ELR (cell line): ENCODE measurements around the gene PABPN1.
"Not testable (repeated sequence)": the region's sequence is repeated elsewhere in the genome, so short reads cannot be mapped to it uniquely, and the experiment has no call there.

Experiments
- DNase-seq: peaks from one replicate; pipeline ENCODE4 v3.0.0-alpha.2; 2015; ENCODE audit warnings: low read depth

The PABPN1 gene, protein sequence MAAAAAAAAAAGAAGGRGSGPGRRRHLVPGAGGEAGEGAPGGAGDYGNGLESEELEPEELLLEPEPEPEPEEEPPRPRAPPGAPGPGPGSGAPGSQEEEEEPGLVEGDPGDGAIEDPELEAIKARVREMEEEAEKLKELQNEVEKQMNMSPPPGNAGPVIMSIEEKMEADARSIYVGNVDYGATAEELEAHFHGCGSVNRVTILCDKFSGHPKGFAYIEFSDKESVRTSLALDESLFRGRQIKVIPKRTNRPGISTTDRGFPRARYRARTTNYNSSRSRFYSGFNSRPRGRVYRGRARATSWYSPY

GRCh38 chr14:23320584-23321571, at the start of gene PABPN1:
PABPN1 (plus strand) TSS chr14:23321457; CDS start chr14:23321470, 13 bp downstream.
- DNase-seq, result peak; percentile 100

DNA sequence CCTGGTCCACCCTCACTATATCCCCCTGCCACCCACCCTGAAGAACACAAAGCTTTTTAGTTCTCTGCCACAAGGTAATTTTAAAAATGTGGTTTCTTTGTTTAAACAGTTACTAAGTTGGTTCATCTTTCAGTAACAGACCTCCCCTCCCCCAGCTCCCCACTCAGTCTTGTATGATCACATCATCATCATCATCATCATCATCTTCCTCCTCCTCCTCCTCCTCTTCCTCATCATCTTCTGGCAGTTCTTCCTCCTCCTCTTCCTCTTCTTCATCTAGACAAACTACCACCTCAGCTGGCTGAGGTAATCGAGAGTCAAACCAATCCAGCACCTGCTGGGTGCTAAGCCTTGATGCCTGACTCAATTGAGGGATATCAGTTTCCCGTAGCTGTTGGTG, 45.8 kb upstream of the PABPN1 start:
- DNase-seq, result no peak

- no peak for DNase-seq
Measured at GRCh38 chr14:23277189-23277588, 44.1 kb upstream of the PABPN1 start.

DNA sequence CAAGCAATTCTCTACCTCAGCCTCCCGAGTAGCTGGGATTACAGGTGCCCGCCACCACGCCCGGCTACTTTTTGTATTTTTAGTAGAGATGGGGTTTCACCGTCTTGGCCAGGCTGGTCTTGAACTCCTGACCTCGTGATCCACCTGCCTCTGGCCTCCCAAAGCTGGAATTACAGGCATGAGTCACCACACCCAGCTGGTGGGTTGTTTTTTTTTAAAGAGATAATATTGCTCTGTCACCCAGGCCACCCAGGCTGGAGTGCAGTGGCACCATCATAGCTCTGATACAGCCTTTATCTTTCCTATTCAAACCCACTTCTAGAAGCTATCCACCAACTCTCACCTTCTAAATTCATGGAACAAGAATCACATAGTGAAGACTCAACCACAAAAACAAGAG, 43.3 kb upstream of the PABPN1 start:
- not testable (repeated sequence) for DNase-seq

GRCh38 chr14:23281247-23281646, 40.0 kb upstream of the PABPN1 start:
- no peak for DNase-seq

DNA sequence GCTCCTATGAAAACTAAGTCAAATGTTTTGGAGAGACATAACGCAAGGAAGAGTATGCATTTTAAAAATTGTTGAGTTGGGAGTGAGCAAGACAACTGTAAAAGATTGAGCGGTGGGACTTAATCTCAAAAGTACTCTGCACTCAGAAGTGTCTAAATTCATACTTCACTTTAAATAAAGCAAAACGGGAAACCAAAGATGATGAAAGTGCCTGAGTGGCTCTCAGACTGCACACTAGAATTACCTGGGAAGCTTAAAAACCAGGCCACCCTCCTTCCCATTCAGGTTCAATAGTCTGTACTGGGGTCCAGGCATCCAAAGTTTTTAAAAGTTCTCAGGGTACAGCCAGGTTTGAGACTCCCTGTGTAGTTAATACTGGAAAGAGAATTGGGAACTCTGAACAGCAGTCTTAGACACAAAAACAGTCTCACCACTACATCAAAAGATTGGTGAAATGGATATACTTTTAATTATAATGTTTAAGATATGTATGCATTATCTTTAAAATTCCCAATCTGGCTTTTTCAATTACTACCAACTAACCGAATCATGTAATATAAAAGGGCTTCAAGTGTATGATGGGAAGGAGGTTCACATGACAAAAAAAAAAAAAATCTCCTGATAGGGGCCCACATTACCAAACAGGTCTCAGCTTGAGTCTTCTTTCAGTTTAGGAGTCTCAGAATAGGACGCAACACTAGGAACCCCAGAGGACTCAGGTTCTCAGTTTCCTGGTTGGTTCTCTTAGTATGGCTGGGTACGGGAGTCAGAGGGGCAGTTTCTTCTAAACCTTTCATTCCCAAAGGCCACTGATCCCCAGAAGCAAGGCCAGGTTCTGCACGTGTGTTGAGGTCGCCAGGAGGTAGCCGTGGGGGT, 36.4 kb upstream of the PABPN1 start:
- peak; percentile 35 for DNase-seq

- no peak for DNase-seq
Measured at GRCh38 chr14:23285530-23286019, 35.7 kb upstream of the PABPN1 start.

GRCh38 chr14:23286020-23286901, 35.0 kb upstream of the PABPN1 start, which contains the start of gene HOMEZ:
HOMEZ (minus strand) TSS chr14:23286132; CDS start chr14:23285952, 180 bp downstream.
- peak; percentile 98 for DNase-seq

- DNase-seq, result no peak
Measured at GRCh38 chr14:23286902-23287479, 34.3 kb upstream of the PABPN1 start.

DNA sequence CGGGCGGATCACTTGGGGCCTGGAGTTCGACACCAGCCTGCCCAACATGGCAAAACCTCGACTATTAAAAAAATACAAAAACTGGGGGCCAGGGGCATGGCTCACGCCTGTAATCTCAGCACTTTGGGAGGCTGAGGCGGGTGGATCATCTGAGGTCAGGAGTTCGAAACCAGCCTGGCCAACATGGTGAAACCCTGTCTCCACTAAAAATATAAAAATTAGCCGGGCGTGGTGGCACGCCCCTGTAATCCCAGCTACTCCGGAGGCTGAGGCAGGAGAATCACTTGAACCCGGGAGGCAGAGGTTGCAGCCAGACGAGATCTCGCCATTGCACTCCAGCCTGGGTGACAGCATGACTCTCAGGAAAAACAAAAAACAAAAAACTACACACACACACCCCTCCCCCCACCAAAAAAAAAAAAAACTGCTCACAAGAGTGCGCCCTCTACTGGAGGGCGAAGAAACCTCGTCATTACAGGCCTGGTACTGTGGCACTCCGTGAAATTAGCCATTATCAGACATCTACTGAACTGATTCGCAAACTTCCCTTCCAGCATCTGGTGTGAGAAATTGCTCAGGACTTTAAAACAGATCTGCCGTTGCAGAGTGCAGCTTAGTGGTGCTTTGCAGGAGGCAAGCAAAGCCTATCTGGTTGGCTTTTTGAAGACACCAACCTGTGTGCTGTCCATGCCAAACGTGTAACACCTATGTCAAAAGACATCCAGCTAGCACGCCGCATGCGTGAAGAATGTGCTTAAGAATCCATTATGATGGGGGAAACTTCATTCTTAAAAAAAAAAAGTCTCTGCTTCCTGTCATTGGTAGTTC, 26.3 kb upstream of the PABPN1 start:
- peak; percentile 64 for DNase-seq

DNA sequence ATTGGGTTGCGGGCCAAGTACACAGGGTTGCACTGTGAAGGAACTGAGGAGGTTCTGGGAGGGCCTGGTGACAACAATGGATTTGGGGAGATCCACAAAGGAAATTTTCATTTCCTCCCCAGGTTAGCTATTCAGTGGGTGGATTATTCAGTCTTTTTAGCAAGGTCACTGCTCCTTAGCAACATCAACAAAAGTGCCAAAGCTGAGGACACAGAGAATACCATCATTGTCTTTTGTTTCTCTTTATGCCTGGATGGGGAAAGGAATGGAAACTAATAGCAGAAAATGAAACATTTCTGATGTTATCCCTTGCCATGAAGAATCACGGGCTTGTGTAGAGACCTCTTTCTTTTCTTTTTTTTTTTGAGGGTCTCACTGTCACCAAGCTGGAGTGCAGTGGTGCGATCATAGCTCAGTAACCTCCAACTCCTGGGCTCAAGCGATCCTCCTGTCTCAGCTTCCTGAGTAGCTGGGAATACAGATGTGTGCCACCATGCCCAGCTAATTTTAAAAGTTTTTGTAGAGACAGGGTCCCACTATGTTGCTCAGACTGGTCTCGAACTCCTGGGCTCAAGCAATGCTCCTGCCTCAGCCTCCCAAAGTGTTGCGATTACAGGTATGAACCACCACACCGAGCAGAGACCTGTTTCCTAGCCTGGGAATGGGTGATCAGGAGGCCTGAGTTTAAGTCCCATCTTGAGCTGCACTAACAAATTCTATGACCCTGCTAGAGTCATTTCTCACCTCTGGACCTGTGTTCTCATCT, 25.1 kb upstream of the PABPN1 start:
- DNase-seq, result no peak

GRCh38 chr14:23297096-23297495, 24.2 kb upstream of the PABPN1 start:
- no peak for DNase-seq

GRCh38 chr14:23297611-23298277, 23.5 kb upstream of the PABPN1 start:
- no peak for DNase-seq

GRCh38 chr14:23299211-23299957, 21.9 kb upstream of the PABPN1 start:
- peak; percentile 68 for DNase-seq

- DNase-seq, result no peak
Measured at GRCh38 chr14:23299986-23300686, 21.1 kb upstream of the PABPN1 start.

DNA sequence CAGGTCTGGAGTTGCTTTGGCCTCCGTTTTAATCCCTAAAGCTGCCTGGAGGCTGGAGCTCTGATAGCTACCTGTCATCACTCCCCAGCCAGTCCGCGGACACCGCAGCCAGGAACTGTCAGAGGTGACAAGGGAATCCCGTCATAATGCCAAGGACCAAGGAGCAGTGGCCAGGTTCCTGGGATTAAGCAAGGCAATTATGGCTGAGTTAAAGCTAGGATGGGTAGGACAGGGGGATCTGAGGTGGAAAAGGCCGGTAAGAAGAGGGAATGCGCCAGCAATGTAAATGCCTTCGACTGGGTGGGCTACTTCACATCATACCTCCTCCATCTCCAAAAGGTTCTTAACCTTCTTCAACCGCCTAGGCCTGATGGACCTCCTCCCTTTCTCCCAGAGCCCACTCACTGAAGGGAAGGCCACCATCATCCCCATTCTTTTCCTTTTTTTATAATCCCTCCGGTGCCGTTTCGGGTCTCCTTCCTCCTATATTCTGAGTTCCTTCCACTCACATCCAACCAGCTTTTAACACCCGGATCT, 20.5 kb upstream of the PABPN1 start:
- peak; percentile 43 for DNase-seq
